ENCODE data around the gene DDB1. TPM values are rescaled to one million over a fixed set of nuclear protein-coding genes. Genes with fewer than 3 reads are reported as not detected.

Gene DDB1
- total and polyA plus RNA-seq, 10 of the 15 experiments (the other 5 are each of a cell fraction or from before 2014, with no cell fraction given), result 136 to 272 (median 216) TPM

DNA sequence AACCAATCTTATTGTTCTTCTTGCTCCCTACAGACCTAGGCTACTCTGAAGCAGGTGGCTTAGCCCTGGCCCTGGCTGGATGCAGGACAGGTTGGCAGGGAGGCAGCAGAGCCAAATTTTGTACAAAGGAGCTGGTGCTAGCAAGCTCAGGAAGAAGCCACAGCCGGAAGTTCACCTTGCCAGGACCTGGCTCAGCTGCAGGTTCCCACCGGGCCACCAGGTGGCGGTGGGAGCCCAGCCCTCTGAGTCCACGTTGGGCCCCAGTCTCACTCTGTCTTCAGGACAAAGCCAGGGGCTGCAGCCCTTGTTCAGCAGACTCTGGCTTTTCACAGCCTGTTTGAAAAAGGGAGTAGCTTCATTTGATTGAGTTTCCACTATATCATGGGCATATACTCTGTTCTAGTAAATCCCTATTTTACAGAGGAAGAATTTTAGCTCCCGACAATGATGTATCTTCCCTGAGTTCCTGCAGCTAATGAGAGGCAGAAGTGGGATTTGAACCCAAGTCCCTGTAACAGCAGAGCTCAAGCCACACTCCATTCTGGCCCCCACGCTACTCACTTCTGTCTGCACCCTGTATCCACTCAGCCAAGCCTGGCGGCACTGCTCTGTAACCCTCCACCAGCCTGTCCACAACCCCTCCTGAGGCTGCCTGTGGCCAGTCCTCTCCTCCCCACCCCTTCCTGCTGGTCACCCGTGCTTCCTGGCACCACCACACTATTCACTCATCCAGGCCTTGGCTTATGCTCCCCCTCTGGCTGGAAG is 3.4 kb upstream of the DDB1 start (continued):
- TF ChIP-seq, protein P1, sequence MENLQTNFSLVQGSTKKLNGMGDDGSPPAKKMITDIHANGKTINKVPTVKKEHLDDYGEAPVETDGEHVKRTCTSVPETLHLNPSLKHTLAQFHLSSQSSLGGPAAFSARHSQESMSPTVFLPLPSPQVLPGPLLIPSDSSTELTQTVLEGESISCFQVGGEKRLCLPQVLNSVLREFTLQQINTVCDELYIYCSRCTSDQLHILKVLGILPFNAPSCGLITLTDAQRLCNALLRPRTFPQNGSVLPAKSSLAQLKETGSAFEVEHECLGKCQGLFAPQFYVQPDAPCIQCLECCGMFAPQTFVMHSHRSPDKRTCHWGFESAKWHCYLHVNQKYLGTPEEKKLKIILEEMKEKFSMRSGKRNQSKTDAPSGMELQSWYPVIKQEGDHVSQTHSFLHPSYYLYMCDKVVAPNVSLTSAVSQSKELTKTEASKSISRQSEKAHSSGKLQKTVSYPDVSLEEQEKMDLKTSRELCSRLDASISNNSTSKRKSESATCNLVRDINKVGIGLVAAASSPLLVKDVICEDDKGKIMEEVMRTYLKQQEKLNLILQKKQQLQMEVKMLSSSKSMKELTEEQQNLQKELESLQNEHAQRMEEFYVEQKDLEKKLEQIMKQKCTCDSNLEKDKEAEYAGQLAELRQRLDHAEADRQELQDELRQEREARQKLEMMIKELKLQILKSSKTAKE (IDR thresholded peaks at IDR 0.05; ENCODE audit: low read depth, poor library complexity, severe bottlenecking), result no peak
- TF ChIP-seq POLR2AphosphoS5 (IDR thresholded peaks at IDR 0.05; ENCODE audit: low read length) (no peak), JUND (IDR thresholded peaks at IDR 0.05; ENCODE audit: low read depth, low read length) (no peak), KLF5 (IDR thresholded peaks at IDR 0.05; ENCODE audit: partially characterized antibody) (no peak), SP1 (IDR thresholded peaks at IDR 0.05; ENCODE audit: low read depth, low read length) (peak; percentile 12), CHD2 (IDR thresholded peaks at IDR 0.05; ENCODE audit: borderline replicate concordance, low read depth, low read length) (no peak), HSF1 (IDR thresholded peaks at IDR 0.05; ENCODE audit: low read depth, low read length) (no peak), HDAC6 (IDR thresholded peaks at IDR 0.05; ENCODE audit: unreplicated experiment) (no peak), SRF (IDR thresholded peaks at IDR 0.05; ENCODE audit: low read depth in 2 of 2, low read length in 2 of 2) (peak in 1 of 2 experiments; percentile 21; a peak in 1 of 4 replicates), ZNF24 (IDR thresholded peaks at IDR 0.05) (0 out of 2 replicates have a peak, but pooled peaks have one; percentile 21), CBFB (IDR thresholded peaks at IDR 0.05; ENCODE audit: low read depth) (no peak)

Measured in GM12878 (cell line).